PC-9 (cell line): ENCODE data around the gene MSANTD1. TPM values are rescaled to one million over a fixed set of nuclear protein-coding genes. Genes with fewer than 3 reads are reported as not detected.

Experiments
- BruUV-seq: library from RNA; stranded (reverse); fragments of 400-500 nt; replicated peaks from 2 replicates; lab custom pipeline; 2021; lab: Mats Ljungman, UMichigan
- CTCF ChIA-PET: fragments of 300-600 bp; sonication (Branson Sonifier 250); formaldehyde crosslinking; loops from one replicate; lab custom pipeline; 2022; ENCODE audit warnings: antibody characterized with exemption; lab: Charles Lee
- POLR2A ChIA-PET: fragments of 300-600 bp; sonication (Branson Sonifier 250); formaldehyde crosslinking; loops from one replicate; lab custom pipeline; 2022; ENCODE audit warnings: antibody characterized with exemption; ENCODE audit not compliant: unreplicated experiment; lab: Charles Lee
- DNase-seq, 2 experiments: peaks; one replicate each; pipeline versions ENCODE4 v3.0.0 to v3.0.0-alpha.2; 2015 to 2022; ENCODE audit warnings: mixed read lengths in 1 of 2
- H2AFZ ChIP-seq: fragments of 200-600 bp; sonication (generic); 2 replicates; pipeline ENCODE4 v1.8.1; 2017; ENCODE audit warnings: antibody characterized with exemption
- H3F3A ChIP-seq: fragments of 200-600 bp; sonication (generic); 2 replicates; pipeline ENCODE4 v1.8.1; 2017; ENCODE audit warnings: antibody characterized with exemption, mild to moderate bottlenecking, low read depth; ENCODE audit not compliant: insufficient read depth
- H3K27ac ChIP-seq: fragments of 200-600 bp; sonication (generic); 2 replicates; pipeline ENCODE4 v1.6.1; 2016; ENCODE audit warnings: mixed run types
- H3K27me3 ChIP-seq: fragments of 200-600 bp; sonication (generic); 2 replicates; pipeline ENCODE4 v1.6.1; 2016; ENCODE audit warnings: low read depth, mixed run types; ENCODE audit not compliant: insufficient read depth
- H3K36me3 ChIP-seq: fragments of 200-600 bp; sonication (generic); 2 replicates; pipeline ENCODE4 v1.6.1; 2016; ENCODE audit warnings: low read depth, mixed run types
- H3K4me1 ChIP-seq: fragments of 200-600 bp; sonication (generic); replicated peaks from 2 replicates; pipeline ENCODE4 v1.6.1; 2016; ENCODE audit warnings: mixed run types; ENCODE audit not compliant: insufficient read depth
- H3K4me2 ChIP-seq: fragments of 200-600 bp; sonication (generic); 2 replicates; pipeline ENCODE4 v1.6.1; 2017; ENCODE audit warnings: mixed run types
- H3K4me3 ChIP-seq: fragments of 200-600 bp; sonication (generic); 2 replicates; pipeline ENCODE4 v1.6.1; 2016; ENCODE audit warnings: mixed run types
- H3K79me2 ChIP-seq: fragments of 200-600 bp; sonication (generic); 2 replicates; pipeline ENCODE4 v1.6.1; 2017; ENCODE audit warnings: low read depth, mixed run types
- H3K9me2 ChIP-seq: fragments of 200-600 bp; sonication (generic); 2 replicates; pipeline ENCODE4 v1.8.1; 2017; ENCODE audit warnings: mild to moderate bottlenecking; ENCODE audit not compliant: insufficient read depth
- H3K9me3 ChIP-seq: fragments of 200-600 bp; sonication (generic); 2 replicates; pipeline ENCODE4 v1.8.1; 2016; ENCODE audit warnings: low read depth; ENCODE audit not compliant: insufficient read depth
- H4K20me1 ChIP-seq: fragments of 200-600 bp; sonication (generic); 2 replicates; pipeline ENCODE4 v1.8.1; 2017; ENCODE audit not compliant: insufficient read depth
- EZH2 ChIP-seq: fragments of 200-600 bp; sonication (generic); IDR thresholded peaks from 2 replicates; pipeline ENCODE4 v1.8.0; 2017; ENCODE audit warnings: antibody characterized with exemption, low read depth
- intact Hi-C: fragments of 100-400 bp; cut with micrococcal nuclease; formaldehyde crosslinking; loops from one replicate; pipeline ENCODE4 v1.10.0; 2022; ENCODE audit not compliant: unreplicated experiment
- total RNA-seq: library from RNA; stranded (reverse); gene quantifications from 2 replicates; pipeline ENCODE4 v1.2.3, GENCODE V29; 2021
- TF ChIP-seq, protein P1 (sequence below): fragments of 200-600 bp; sonication (generic); conservative IDR thresholded peaks from 2 replicates; pipeline ENCODE4 v1.6.1; 2017; ENCODE audit warnings: mixed run types, antibody characterized with exemption, mild to moderate bottlenecking, moderate library complexity

MSANTD1 gene
- total RNA-seq, 1 experiment from 2014 or later, result 3.1 TPM

- intact Hi-C loops, result no loop called here
- H3K79me2 ChIP-seq, result no peaks in the 10 kb centered on the region
- H3K27ac ChIP-seq, result no peak overlapping the region
- no peaks in the 10 kb centered on the region for H3K27me3 ChIP-seq
- H3K4me3 ChIP-seq, result no peak overlapping the region
- TF ChIP-seq, protein P1, sequence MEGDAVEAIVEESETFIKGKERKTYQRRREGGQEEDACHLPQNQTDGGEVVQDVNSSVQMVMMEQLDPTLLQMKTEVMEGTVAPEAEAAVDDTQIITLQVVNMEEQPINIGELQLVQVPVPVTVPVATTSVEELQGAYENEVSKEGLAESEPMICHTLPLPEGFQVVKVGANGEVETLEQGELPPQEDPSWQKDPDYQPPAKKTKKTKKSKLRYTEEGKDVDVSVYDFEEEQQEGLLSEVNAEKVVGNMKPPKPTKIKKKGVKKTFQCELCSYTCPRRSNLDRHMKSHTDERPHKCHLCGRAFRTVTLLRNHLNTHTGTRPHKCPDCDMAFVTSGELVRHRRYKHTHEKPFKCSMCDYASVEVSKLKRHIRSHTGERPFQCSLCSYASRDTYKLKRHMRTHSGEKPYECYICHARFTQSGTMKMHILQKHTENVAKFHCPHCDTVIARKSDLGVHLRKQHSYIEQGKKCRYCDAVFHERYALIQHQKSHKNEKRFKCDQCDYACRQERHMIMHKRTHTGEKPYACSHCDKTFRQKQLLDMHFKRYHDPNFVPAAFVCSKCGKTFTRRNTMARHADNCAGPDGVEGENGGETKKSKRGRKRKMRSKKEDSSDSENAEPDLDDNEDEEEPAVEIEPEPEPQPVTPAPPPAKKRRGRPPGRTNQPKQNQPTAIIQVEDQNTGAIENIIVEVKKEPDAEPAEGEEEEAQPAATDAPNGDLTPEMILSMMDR, result no peak
- TF ChIP-seq EZH2, result no peak
- ChIA-PET CTCF (interaction anchor here (0.7 kb wide), 1 partner anchor 8 kb away, joined by 3 read pairs; no protein-coding TSS in a partner anchor), POLR2A (no interaction called here)
- H2AFZ ChIP-seq, result no peak overlapping the region
- no peak for DNase-seq
- no peaks in the 10 kb centered on the region for H3K36me3 ChIP-seq
- H3K4me2 ChIP-seq, result no peak overlapping the region
- no peaks in the 10 kb centered on the region for H3K9me3 ChIP-seq
- no peaks in the 10 kb centered on the region for H3K9me2 ChIP-seq
- no peaks in the 10 kb centered on the region for H3F3A ChIP-seq
- no peaks in the 10 kb centered on the region for H3K4me1 ChIP-seq
- BruUV-seq, result no TSS peak
- no peaks in the 10 kb centered on the region for H4K20me1 ChIP-seq
These were observed 46.9 kb upstream of the MSANTD1 start for GRCh38 chr4:3201718-3202702.

DNA sequence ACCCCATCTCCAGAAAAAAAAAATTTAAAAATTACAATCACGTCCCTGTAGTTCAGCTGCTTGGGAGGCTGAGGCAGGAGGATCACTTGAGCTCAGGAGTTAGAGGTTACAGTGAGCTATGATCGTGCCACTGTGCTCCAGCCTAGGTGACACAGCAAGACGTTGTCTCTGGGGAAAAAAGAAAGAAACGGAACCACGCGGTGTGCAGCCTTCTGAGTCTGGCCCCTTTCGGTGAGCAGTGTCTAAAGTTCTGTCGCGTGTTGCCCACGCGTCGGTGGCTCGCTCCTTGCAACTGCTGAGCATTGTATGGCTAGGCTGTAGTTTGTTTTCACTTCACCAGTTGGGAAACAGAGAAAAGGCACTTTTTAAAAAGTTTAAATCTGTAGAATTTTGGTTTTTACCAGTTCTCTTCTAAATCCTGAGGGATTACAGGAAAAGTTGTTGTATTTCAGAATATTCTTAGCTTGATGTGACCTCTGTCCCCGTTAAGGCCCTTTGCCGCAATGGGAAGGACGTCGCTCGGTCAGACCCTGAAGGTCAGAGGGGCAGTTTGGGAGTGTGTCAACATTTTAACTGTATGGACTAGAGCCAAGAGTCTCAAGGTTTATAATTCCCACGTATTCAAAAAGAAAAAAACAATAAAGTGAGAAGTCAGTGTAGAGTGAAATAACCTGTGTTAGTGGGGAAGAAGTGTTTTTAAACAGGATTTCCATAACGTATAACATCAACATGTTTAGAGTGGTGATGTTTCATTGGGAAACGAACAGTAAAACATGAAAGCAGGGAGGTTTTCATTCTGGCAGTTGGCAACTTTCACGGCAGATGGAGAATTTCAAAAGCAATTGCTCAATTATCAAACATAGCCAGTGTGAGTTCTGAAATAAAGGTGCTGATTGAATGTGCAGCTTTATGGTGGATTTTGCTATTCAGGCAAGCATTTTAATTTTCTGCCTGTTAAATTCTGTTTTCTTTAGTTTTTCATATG lies 45.8 kb upstream of the MSANTD1 start:
- no peaks in the 10 kb centered on the region for H3F3A ChIP-seq
- no peaks in the 10 kb centered on the region for H3K36me3 ChIP-seq
- H3K4me2 ChIP-seq, result no peak overlapping the region
- DNase-seq, result no peak
- no peak overlapping the region for H3K4me3 ChIP-seq
- intact Hi-C loops, result no loop called here
- no TSS peak for BruUV-seq
- H3K27me3 ChIP-seq, result no peaks in the 10 kb centered on the region
- ChIA-PET CTCF (no interaction called here), POLR2A (no interaction called here)
- H3K79me2 ChIP-seq, result no peaks in the 10 kb centered on the region
- H4K20me1 ChIP-seq, result no peaks in the 10 kb centered on the region
- TF ChIP-seq, protein P1, result no peak
- TF ChIP-seq EZH2, result no peak
- no peak overlapping the region for H3K27ac ChIP-seq
- H2AFZ ChIP-seq, result no peak overlapping the region
- H3K9me3 ChIP-seq, result no peaks in the 10 kb centered on the region
- no peaks in the 10 kb centered on the region for H3K4me1 ChIP-seq
- no peaks in the 10 kb centered on the region for H3K9me2 ChIP-seq

DNA sequence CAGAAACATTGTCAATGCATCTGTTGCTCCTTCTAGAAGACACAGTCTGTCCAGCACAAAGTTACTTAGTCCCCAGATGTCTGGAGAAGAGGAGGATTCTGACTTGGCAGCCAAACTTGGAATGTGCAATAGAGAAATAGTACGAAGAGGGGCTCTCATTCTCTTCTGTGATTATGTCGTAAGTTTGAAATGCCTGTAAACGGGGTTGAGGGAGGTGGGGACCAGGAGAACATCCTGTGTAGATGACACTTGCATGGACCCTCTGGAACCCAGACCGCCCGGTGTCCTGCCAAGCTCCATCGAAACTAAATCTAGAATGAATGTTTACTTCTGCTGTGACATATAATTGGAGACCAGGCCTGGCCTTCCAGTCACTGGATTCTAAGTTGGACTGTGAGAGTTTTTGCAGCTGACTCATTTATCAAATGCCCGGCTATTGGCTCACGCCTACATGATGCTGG lies 45.0 kb upstream of the MSANTD1 start:
- Histone ChIP-seq H3K4me3 (no peak overlapping the region), H3K36me3 (no peaks in the 10 kb centered on the region), H3K27me3 (no peaks in the 10 kb centered on the region), H3K79me2 (no peaks in the 10 kb centered on the region), H3K27ac (no peak overlapping the region), H2AFZ (no peak overlapping the region), H3K4me2 (no peak overlapping the region), H3K4me1 (no peaks in the 10 kb centered on the region), H3F3A (no peaks in the 10 kb centered on the region), H4K20me1 (no peaks in the 10 kb centered on the region), H3K9me3 (no peaks in the 10 kb centered on the region), H3K9me2 (no peaks in the 10 kb centered on the region)
- BruUV-seq, result no TSS peak
- ChIA-PET POLR2A (no interaction called here), CTCF (interaction anchor here (0.6 kb wide), 1 partner anchor 145 kb away, joined by 4 read pairs; no protein-coding TSS in a partner anchor)
- intact Hi-C loops, result no loop called here
- TF ChIP-seq EZH2, result no peak
- TF ChIP-seq, protein P1, result no peak
- DNase-seq, result no peak
